GM21619 (cell line): ENCODE measurements around the gene LMF1.
"Not testable (repeated sequence)": the region's sequence is repeated elsewhere in the genome, so short reads cannot be mapped to it uniquely, and the experiment has no call there.

Experiments used
- ATAC-seq: cut with Tn5 transposase; IDR thresholded peaks from one replicate; pipeline ENCODE4 v1.9.1; 2021; ENCODE audit not compliant: unreplicated experiment

Gene LMF1

GRCh38 chr16:871562-872345, 99.0 kb downstream of the LMF1 start:
- no peak for ATAC-seq

DNA sequence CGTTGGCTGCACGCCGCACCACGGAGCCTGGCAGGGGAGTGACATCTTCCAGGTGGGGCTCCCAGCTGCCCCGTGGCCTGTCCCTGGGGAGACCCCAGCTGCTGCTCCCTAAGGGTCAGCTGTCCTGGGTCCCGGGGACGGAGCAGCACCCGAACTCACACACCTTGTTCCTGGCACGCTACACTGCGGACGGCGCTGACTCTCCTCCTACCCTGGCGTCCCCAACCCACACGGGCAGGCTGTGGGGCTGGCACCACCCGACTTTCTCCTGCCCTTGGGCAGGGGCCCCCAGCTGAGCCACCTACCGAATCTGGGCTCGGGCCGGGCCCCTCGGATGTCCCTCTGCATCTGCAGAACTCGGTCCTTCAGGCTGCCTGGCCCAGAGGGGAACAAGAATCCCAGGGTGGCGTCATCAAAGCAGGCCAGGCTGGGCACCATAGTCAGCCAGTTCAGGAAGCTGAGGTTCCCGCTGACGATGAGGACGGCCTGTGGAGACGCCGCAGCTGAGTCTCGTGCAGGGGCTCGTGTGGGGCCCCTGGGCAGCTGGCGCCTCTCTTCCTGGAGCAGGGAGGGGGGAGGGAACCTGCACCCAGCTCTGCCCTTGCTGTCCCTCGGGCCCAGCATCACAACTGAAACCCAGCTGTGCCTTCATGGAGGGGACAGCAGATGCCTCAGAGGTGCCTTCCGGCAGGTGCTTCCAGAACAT, 99.8 kb downstream of the LMF1 start:
- ATAC-seq, result no peak

DNA sequence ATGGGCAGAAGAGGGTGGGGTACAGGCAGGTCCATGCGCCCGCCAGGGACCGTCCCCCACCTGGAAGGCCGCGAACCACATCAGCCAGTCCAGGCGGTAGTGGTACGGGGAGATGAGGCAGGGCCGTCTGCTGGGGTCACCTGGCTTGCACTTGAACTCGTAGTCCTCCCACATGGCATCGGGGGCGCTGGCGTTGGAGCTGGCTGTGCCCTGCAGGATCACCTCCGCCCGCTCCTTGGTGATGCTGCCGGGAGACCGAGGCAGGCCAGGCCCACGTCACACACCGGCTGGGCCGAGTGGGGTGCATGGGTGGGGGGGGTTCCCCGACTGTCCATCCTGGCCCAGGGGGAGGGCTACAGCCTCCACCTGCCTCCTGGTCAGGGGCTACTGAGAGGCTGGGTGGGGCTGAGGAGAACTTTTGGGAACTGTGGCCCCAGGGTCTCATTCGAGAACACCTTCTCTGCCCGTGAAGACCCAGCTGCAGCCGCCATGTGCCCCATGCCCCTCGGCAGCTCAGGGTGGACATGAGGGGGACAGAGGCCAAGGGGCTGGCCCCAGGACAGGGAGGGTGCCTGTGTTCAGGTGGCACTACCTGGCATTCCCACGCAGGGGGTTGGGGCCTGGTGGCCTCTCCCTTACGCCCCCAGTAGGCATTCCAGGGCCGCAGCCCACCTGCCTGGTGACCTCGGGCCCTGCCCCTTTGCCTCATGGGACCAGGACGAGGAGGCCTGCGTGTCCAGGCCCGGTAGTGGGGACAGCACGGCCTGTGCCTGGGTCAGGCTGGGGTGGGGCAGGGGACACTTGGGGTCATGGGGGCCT, 100.8 kb downstream of the LMF1 start:
- no peak for ATAC-seq

DNA sequence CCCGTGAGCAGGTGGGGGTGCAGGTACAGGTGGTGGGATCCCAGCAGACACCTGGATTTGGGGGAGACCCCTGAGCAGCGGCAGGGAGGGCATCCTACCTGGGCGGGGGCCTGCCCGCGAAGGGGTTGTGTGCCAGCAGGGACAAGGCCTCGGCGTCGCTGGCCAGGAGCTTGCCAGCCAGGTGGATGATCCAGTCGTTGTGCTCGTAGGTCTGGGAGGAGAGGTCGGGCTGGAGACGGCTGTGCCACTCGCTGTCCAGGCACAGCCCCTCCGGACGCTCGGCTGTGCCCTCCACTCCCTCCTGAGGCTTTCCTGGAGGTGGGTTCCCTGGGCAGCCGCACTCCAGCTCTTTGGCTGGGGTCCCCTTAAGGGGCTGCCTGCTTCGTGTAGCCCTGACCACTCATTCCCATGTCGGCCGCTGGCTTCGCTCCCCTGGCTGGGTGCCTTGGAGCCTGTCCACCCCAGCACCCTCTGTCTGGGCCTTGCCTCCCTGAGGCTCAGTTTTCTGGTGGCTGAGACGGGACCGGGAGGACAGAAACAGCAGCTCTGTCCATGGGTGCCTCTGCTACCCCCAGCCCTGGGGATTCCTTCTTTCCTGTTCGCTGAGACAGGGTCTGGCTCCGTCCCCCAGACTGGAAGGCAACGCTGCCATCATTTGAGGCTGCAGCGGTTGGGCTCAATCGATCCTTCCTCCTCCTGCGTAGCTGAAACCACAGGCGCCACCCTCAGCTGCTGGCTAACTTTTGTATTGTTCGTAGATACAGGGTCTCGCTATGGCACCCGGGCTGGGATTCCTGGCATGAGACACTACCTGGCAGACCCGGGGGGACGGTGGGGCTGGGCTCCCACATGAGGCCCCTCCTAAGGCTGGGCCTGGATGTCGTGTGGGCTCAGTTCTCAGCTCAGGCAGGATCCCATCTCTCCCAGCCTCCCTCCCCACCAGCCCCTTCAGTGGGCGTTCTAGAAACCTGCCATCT, 101.7 kb downstream of the LMF1 start:
- ATAC-seq, result no peak

DNA sequence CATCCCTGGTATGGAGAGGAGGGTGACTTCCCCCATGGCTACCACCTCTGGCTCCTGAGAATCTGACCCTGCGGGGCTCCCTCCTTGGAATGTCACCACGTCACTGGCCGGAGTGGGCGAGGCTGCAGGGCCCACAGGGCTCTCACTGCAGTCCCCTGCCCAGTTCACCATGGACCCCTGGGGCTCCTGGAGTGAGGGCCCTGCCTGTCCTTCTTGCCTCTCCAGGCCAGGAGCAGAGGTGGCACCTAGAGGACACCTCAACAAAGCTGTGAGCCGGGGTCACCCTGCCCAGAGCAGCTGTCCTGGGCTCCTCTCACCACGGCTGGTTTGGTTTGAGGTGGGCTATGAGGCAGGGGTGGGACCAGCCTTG, 102.4 kb downstream of the LMF1 start:
- no peak for ATAC-seq

DNA sequence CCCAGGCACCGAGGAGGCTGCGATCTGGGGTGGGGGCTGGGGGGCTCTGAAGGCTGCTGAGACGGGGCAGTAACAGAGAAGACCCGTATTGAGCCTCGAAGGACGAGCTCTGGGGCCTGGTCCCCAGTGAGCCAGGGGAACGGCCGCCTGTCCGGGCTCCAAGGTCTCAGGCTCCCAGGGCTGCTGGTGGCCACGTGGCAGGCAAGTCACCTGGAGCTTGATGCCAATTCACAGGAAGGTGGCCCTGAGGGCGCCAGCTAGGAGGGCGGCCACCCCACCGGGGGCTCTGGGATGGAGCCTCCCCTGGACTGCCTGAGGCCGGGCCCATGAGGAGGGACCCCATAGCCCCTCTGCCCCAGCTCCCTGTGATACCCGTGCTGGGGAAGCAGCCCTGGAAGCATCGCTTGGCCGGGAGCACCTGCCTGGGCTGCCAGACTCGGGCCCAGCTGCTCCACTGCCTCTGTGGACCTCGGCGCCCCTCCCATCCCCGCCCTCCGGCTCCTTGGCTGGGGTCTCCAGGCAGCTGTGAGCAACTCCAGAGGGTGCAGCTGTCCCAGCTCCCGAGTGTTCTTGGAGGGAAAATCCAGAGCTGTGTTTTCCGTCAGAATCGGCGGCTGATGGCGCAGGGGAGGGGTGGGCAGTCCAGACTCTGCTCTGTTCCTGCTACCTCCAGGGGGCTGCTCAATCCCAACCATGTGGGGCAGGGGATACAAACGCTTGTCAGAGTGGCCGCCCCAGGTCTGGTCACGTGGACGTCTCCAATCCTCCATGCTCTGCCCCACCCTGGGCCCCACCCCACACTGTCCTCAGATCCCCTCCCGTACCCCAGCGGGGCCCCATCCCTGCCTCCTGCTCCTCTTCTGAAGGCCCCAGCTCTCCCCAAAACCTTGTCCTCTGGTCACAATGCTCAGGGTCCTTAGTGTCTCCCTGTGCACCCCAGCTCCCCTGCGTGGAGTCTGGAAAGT, 103.1 kb downstream of the LMF1 start:
- no peak for ATAC-seq

DNA sequence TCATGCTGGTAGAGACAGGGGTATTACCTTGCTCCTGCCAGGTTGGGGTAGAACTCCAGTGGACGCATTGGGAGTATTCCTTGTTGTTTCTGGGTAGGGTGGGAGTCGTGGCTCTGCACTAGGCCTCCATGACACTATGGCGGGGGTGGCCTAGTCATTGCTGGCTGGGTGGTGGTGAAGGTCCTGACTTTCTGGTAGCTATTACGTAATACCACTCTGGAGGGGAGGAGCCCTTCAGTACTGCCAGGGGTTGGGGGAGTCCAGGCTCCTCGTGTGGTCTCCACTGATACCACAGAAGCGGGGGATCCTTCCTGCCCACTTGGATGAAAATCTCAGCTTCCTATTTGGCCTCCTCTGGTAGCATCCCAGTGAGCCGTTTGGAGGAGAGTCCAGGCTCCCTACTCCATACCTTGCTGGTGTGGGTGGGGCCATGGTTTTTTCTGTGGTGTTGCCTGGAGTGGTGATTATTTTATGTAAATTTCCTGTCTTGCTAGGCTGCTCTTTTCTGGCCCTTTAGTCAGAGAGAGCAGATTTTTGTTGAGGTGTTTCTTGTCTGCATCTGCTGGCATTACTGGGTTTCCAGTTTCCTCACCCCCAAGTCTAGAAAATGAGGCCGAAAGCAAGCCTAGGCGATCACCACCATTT, 104.4 kb downstream of the LMF1 start:
- ATAC-seq, result no peak

- no peak for ATAC-seq
These were observed 105.8 kb downstream of the LMF1 start for GRCh38 chr16:865026-865425.

DNA sequence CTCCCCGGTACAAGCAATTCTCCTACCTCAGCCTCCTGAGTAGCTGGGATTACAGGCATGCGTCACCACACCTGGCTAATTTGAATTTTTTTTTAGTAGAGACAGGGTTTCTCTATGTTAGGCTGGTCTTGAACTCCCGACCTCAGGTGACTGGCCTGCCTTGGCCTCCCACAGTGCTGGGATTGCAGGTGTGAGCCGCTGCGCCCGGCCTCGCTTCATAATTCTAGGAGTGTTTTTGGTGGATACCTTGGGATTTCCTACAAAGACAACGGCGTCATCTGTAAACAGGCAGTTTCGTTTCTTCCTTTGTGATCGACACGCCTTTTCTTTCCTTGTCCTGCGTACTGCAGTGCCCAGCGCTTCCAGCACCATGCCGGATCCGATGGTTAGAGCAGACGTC, 109.3 kb downstream of the LMF1 start:
- ATAC-seq, result no peak

- no peak for ATAC-seq
These were observed 109.9 kb downstream of the LMF1 start for GRCh38 chr16:860891-861290.

DNA sequence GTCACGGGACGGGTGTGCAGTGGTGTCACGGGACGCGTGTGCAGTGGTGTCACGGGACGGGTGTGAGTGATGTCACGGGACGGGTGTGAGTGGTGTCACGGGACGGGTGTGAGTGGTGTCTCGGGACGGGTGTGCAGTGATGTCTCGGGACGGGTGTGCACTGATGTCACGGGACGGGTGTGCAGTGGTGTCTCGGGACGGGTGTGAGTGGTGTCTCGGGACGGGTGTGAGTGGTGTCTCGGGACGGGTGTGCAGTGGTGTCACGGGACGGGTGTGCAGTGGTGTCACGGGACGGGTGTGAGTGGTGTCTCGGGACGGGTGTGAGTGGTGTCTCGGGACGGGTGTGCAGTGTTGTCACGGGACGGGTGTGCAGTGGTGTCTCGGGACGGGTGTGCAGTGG, 111.8 kb downstream of the LMF1 start:
- not testable (repeated sequence) for ATAC-seq

DNA sequence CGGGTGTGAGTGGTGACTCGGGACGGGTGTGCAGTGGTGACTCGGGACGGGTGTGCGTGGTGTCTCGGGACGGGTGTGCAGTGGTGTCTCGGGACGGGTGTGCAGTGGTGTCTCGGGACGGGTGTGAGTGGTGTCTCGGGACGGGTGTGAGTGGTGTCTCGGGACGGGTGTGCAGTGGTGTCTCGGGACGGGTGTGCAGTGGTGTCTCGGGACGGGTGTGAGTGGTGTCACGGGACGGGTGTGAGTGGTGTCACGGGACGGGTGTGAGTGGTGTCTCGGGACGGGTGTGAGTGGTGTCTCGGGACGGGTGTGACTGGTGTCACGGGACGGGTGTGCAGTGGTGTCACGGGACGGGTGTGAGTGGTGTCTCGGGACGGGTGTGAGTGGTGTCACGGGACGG, 112.3 kb downstream of the LMF1 start:
- not testable (repeated sequence) for ATAC-seq

DNA sequence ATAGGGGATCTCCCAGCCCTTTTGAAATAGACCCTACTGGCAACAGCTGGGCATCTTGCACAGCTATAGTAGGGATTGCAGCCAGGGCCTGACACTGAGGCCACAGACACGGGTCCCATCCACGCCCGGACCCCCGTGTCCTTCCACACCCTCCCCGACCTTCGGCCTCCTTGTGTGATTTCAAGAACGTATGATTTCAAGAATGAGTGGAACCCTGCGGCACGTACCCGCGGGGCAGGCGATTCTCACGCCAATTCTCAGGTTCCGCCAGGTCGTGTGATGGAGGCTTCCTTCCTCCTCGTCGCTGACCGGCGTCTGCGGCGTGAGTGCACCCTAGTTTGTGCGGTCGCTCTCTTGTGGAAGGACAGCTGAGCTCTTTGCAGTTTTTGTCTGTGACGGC, 114.0 kb downstream of the LMF1 start:
- no peak for ATAC-seq

GRCh38 chr16:856101-856500, 114.7 kb downstream of the LMF1 start:
- no peak for ATAC-seq

DNA sequence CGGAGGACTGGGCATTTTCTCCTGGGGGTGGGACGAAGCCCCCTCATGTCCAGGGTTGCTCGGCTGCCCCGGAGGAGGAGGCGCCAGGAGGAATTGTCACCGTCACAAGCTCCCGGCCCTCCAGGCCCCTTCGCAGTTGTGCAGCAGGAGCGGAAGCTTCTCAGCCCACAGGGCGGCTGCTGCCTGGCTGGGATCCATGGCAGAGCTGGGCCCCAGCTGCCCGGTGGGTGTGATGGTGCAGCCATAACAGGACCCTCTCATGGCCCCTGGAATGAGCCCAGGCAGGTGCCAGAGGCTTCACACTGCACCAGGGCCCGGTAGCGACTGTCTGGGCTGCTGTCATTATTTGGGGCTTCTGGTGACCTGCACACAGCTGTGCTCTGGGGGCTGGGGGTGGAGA, 115.3 kb downstream of the LMF1 start:
- ATAC-seq, result no peak

DNA sequence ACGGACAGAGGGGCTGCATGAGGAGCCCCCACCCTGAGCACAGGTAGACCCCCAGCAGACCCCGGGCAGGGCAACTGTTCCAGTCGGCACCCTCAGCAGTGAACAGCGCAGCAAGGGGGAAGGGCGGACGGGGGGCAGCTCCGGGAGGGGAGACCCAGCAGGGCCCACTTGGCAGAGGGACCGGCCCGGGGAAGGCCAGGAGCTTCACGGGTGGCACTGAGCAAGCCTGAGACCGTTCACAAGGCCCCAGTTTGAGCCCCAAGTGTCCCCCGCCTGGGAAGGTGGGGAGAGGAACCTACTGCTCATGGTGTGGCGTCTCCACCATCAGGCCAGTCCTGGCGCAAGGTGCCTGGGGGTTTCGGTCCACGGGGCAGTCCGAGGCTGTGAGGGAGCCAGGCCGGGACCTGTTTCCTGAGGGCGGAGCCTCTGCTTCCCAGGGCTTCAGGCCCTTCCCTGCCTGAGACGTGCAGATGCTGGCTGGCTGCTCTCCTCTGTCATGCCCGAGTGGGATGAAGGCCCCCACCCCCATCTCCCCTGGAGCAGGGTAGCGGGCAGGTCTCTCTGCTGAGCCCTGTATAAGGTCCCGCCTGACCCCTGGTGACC, 115.9 kb downstream of the LMF1 start:
- no peak for ATAC-seq

DNA sequence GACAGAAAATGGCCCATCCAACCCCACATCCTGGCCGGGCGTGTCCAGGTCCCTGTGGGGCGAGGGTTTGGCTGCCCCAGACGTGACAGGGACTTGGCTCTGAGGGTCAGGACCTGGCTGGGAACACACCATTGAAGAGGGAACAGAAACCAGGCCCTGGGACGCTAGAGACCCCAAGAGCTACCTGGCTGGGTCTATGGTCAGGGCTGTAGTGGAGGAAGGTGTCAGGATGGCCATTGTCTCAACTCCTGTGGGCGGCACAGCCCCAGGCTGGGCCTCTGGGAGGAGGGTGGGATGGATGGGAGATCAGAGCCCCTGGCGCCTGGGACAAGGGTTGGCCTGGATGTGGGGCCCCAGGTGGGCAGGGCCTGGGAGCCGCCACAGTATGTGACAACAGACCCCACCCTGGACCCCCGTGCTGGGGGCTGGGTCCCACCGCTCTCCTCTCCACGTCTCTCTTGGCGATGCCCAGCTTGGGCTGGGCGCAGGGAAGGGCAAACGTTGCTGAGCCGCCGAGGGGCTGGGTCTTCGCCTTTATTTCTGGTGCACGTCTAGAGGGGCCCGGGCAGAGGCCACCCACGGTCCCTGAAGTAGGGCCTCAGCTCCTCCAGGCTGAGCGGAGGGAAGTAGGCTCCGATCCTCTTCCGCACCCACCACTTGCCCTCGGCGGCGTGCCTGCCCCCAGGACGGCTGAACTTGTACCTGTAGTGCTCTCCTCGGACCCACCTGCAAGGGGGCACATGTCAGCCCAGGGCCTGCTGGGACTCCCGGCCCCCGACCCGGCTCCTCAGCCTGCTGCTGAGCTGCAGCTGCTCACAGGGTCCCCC, 116.6 kb downstream of the LMF1 start:
- no peak for ATAC-seq

DNA sequence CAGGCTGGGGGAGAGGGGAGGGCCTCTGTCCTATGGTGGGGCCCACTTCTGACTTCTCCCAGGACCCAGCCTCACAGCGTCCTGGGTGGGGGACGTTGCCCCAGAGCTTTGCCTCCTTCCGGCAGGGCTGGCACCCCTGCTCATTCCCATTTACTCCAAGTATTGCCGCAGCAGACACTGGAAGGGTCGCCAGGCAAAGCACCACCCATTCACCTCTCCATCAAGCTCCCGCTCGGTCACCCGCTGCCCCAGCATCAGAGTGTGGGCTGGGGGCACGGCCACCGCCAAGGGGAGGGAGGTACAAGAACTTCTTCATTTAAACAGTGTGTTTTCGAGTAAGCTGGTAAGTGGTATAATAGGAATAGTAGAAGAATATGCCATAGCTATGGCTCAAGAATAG, 117.5 kb downstream of the LMF1 start:
- ATAC-seq, result no peak
